CD4-positive, alpha-beta T cell treated with Interferon alpha-2 for 1 hour (primary cell): Measurements from ENCODE around the gene DENND4A.

Source experiments
- DNase-seq, 2 donors: peaks; one replicate each; pipeline ENCODE4 v3.0.0-alpha.2; 2020 to 2022

DENND4A gene

GRCh38 chr15:65792138-65792987, at the start of gene DENND4A:
Gene DENND4A (minus strand): TSS chr15:65792293. CDS start chr15:65756450, 35,843 bp downstream.
- peak; percentile 99 to 100 for DNase-seq

DNA sequence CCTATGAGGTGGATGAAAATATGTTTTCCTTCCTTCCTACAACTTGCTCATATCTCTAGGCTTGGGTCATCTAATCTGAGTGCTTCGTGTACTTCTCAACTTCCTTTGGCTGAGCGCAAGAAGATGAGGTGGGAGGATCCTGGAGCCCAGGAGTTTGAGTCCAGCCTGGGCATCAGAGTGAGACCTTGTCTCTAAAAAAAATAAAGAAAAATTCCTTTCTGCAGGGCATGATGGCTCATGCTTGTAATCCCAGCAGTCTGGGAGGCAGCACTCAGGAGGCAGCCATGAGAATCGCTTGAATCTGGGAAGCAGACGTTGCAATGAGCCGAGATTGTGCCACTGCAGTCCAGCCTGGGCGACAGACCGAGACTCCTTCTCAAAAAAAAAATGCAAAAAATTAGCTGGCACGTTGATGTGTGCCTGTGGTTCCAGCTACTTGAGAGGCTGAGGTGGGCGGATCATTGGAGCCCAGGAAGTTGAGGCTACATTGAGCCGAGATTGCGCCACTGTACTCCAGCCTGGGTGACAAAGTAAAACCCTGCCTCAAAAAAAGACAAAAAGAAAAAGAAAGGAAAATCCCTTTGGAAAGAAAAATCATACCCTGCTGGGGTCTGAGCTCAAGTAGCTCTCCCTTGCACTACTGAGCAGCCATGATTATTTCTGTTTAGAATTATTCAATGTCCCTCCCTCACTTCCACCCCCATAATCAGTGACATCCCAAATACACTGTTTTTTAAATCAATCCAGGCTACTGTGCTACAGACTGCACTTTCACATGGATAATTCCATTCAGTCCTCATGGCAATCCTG, 49.2 kb upstream of the DENND4A start:
- DNase-seq = no peak

- DNase-seq = no peak
These were observed 47.9 kb upstream of the DENND4A start for GRCh38 chr15:65839985-65840384.

DNA sequence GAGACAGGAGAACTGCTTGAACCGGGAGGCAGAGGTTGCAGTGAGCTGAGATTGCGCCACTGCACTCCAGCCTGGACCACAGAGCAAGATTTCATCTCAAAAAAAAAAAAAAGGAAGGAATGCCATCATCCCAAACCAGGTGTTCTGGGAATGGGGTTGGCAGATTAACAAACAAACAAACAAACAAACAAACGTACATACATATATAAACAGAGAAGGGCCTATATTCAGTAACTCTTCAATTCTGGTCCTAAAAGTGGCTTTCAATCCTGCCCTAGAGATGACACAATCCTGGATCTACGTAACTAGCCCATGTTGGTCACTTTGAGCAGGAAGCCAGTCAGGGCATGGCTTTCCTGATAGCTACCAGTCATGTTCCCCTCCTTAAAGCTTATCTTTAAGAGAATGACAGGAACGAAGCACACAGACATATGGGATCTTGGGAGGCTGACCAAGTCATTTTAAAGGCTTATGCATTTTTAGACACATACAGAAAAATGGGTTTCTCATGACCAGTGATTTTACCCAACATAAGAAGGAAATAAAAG, 47.3 kb upstream of the DENND4A start:
- no peak for DNase-seq

GRCh38 chr15:65837301-65838294, 45.5 kb upstream of the DENND4A start:
- DNase-seq = no peak

DNA sequence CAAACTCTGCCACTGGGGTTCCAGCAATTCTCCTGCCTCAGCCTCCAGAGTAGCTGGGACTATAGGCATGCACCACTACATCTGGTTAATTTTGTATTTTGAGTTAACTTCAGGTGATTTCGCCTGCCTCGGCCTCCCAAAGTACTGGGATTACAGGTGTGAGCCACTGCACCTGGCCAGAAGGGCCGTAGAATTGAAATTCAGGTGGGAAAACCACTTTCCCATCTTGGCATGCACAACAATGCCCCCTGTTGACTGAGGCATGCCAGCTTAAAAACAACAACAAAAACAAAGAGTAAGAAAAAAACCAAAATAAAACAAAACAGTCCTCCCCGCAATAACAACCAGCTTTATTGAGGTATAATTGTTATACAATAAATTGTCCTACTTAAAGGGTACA, 44.6 kb upstream of the DENND4A start:
- DNase-seq = no peak

GRCh38 chr15:65835447-65835846, 43.4 kb upstream of the DENND4A start:
- DNase-seq = no peak

DNA sequence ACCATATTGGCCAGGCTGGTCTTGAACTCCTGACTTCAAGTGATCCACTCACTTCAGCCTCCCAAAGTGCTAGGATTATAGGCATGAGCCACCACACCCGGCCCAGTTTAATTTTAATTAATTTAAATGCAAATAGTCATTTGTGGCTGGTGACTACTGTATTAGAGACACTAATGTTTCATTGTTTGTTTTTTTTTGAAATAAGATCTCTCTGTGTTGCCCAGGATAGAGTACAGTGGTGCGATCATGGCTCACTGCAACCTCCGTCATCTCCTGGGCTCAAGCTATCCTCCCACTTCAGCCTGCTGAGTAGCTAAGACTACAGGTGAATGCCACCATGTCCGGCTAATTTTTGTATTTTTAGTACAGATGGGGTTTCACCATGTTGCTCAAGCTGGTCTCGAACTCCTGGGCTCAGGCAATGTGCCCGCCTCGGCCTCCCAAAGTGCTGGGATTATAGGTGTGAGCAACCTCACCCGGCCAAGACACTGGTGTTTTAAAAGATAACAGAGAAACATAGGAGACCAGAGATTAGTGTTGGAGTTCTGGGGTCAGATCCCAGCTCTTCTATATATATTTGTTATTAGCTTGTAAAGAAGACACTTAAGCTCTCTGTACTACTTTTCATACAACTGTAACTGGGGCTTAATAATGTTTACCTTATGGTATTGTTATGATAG, 42.6 kb upstream of the DENND4A start:
- no peak for DNase-seq

DNA sequence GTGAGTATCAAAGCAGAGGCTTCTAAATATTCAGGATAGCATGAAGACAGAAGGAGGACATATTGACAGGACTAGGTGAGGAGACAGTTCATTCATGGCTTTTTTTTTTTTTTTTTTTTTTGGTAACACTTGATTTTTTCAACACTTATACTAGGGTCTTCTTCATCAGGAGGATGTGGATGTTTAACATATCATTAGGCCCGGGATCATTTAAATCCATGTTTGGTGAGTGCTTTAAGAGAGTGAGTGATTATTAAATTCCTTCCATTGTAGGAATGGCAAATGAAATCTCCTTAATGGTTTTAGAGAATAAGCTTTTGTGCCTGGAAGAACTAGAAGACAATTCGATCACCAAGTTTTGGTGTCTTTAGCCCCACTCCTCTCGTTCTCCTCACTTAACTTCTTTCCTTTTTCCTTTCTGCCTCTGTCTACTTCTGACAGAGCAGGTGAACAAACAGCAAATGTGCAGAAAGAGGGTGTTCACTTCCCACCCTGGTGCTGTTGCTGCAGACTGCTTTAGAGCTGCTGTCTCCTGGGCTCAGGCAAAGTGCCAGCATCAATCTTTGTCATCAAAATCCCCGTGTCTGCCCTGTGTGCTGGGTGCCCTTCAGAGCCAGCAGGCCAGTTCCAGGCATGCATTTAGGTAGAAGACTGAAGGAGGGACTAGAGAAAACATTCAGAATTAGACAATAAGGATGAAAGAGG, 41.6 kb upstream of the DENND4A start:
- peak in 1 of 2 donors; percentile 32 for DNase-seq

GRCh38 chr15:65832549-65833364, 40.7 kb upstream of the DENND4A start:
- DNase-seq = peak; percentile 73 to 86

GRCh38 chr15:65829130-65829764, 37.2 kb upstream of the DENND4A start:
- DNase-seq = peak; percentile 44 to 78

GRCh38 chr15:65828585-65828984, 36.5 kb upstream of the DENND4A start:
- DNase-seq = peak; percentile 52 to 84

GRCh38 chr15:65827065-65827464, 35.0 kb upstream of the DENND4A start:
- DNase-seq = peak in 1 of 2 donors; percentile 48

- DNase-seq = no peak
These were observed 33.0 kb upstream of the DENND4A start for GRCh38 chr15:65824941-65825544.

- peak in 1 of 2 donors; percentile 31 for DNase-seq
These were observed 32.1 kb upstream of the DENND4A start for GRCh38 chr15:65824031-65824743.

- DNase-seq = no peak
These were observed 30.2 kb upstream of the DENND4A start for GRCh38 chr15:65822316-65822715.

DNA sequence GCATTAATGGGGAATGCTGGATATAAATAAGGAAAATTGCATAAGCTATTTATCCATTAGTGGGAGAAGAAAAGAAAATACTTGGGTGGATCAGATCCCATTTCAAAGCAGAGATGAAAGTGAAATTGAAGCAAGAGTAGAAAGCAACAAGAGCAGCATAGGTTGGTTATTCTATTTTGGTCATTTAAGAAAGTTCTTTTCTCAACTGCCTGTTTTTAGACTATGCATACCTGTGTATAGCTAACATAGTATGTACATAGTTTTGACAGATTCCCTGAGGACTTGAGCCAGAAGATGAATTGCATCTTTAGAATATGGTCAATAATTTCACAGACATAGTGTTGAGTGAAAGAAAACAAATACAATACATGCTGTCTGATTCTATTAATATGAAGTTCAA, 29.0 kb upstream of the DENND4A start:
- DNase-seq = no peak

DNA sequence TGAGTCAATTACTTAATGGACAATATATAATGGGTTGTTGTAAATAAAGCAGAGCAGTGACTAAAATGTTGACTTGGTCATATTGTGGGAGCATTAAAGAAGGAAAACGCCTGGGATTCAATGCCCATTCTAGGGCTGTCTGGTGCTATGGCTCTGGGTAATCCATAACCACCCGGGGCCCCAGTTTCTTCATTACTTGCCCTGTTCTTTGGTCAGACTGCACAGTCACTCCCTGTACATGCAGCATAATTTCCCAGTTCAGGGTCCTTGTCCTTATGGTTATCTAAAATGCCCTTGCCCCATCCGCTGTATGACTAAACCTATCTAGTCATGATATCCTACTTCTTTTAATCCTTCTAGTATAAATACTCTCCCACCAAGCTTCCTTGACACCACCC, 27.5 kb upstream of the DENND4A start:
- DNase-seq = no peak
